Activated naive CD8-positive, alpha-beta T cell treated with anti-CD3 and anti-CD28 coated beads for 36 hours (primary cell): ENCODE data around the gene RAD9A. TPM values are rescaled to one million over a fixed set of nuclear protein-coding genes. Genes with fewer than 3 reads are reported as not detected.

Experiments
- DNase-seq: peaks from one replicate; pipeline ENCODE4 v3.0.0; 2021
- H3K27ac Mint-ChIP-seq: one replicate; pipeline ENCODE4 v1.8.0; 2022; ENCODE audit warnings: mild to moderate bottlenecking, moderate library complexity, mixed read lengths
- H3K27me3 Mint-ChIP-seq: one replicate; pipeline ENCODE4 v1.8.0; 2022; ENCODE audit warnings: mild to moderate bottlenecking, mixed read lengths
- H3K36me3 Mint-ChIP-seq: one replicate; pipeline ENCODE4 v1.8.0; 2021; ENCODE audit warnings: mild to moderate bottlenecking, mixed read lengths
- H3K4me1 Mint-ChIP-seq: one replicate; pipeline ENCODE4 v1.8.0; 2021; ENCODE audit warnings: mixed read lengths
- H3K4me3 Mint-ChIP-seq: one replicate; pipeline ENCODE4 v1.8.0; 2022; ENCODE audit warnings: mild to moderate bottlenecking, moderate library complexity, mixed read lengths
- H3K9me3 Mint-ChIP-seq: one replicate; pipeline ENCODE4 v1.8.0; 2022; ENCODE audit warnings: mixed read lengths
- total RNA-seq, 2 experiments: library from RNA; stranded (reverse); gene quantifications; one replicate each; pipeline ENCODE4 v1.2.3, GENCODE V29; 2021

RAD9A gene
- total RNA-seq, 2 experiments from 2014 or later, result 31.2 to 33.7 TPM

- Mint-ChIP-seq H3K27ac (peak overlapping the region; percentile 93), H3K36me3 (peaks cover 45% of the 10 kb centered on the region), H3K27me3 (no peaks in the 10 kb centered on the region), H3K4me3 (peak overlapping the region; percentile 91), H3K9me3 (no peaks in the 10 kb centered on the region), H3K4me1 (peaks cover 41% of the 10 kb centered on the region)
- no peak for DNase-seq
These were observed 46.0 kb downstream of the RAD9A start for GRCh38 chr11:67437809-67438157.

GRCh38 chr11:67438158-67438902 lies 46.5 kb downstream of the RAD9A start:
- H3K9me3 Mint-ChIP-seq, result no peaks in the 10 kb centered on the region
- H3K27me3 Mint-ChIP-seq, result no peaks in the 10 kb centered on the region
- DNase-seq, result peak; percentile 92
- peak overlapping the region; percentile 91 for H3K4me3 Mint-ChIP-seq
- H3K27ac Mint-ChIP-seq, result peak overlapping the region; percentile 93
- peaks cover 45% of the 10 kb centered on the region for H3K36me3 Mint-ChIP-seq
- H3K4me1 Mint-ChIP-seq, result peaks cover 39% of the 10 kb centered on the region

GRCh38 chr11:67439321-67440228 lies 47.8 kb downstream of the RAD9A start:
- H3K4me1 Mint-ChIP-seq, result peaks cover 42% of the 10 kb centered on the region

GRCh38 chr11:67440229-67441097 lies 48.7 kb downstream of the RAD9A start:
- H3K27me3 Mint-ChIP-seq, result no peaks in the 10 kb centered on the region
- H3K27ac Mint-ChIP-seq, result peak overlapping the region; percentile 93
- H3K36me3 Mint-ChIP-seq, result peaks cover 38% of the 10 kb centered on the region
- peaks cover 47% of the 10 kb centered on the region for H3K4me1 Mint-ChIP-seq
- DNase-seq, result peak; percentile 18
- H3K9me3 Mint-ChIP-seq, result no peaks in the 10 kb centered on the region
- peak overlapping the region; percentile 91 for H3K4me3 Mint-ChIP-seq

More at GRCh38 chr11:67439321-67440228, 47.8 kb downstream of the RAD9A start:
- Mint-ChIP-seq H3K36me3 (peaks cover 42% of the 10 kb centered on the region), H3K9me3 (no peaks in the 10 kb centered on the region), H3K27me3 (no peaks in the 10 kb centered on the region), H3K4me3 (peak overlapping the region; percentile 91), H3K27ac (peak overlapping the region; percentile 93)
- DNase-seq, result peak; percentile 55

- Mint-ChIP-seq H3K36me3 (peaks cover 33% of the 10 kb centered on the region), H3K9me3 (no peaks in the 10 kb centered on the region), H3K27me3 (no peaks in the 10 kb centered on the region), H3K4me1 (peaks cover 49% of the 10 kb centered on the region), H3K4me3 (peak overlapping the region; percentile 34), H3K27ac (no peak overlapping the region)
- DNase-seq, result no peak
These were observed 49.3 kb downstream of the RAD9A start for GRCh38 chr11:67441098-67441563.

- DNase-seq, result no peak
- Mint-ChIP-seq H3K4me3 (no peak overlapping the region), H3K27me3 (no peaks in the 10 kb centered on the region), H3K4me1 (peaks cover 53% of the 10 kb centered on the region), H3K9me3 (no peaks in the 10 kb centered on the region), H3K27ac (peak overlapping the region; percentile 39), H3K36me3 (peaks cover 27% of the 10 kb centered on the region)
These were observed 50.1 kb downstream of the RAD9A start for GRCh38 chr11:67441731-67442351.

GRCh38 chr11:67442504-67443404 lies 51.0 kb downstream of the RAD9A start:
- DNase-seq, result no peak
- H3K27ac Mint-ChIP-seq, result peak overlapping the region; percentile 85
- peak overlapping the region; percentile 62 for H3K4me3 Mint-ChIP-seq
- no peaks in the 10 kb centered on the region for H3K27me3 Mint-ChIP-seq
- peaks cover 58% of the 10 kb centered on the region for H3K4me1 Mint-ChIP-seq
- H3K9me3 Mint-ChIP-seq, result no peaks in the 10 kb centered on the region
- peaks cover 20% of the 10 kb centered on the region for H3K36me3 Mint-ChIP-seq

- Mint-ChIP-seq H3K4me3 (no peak overlapping the region), H3K36me3 (no peaks in the 10 kb centered on the region), H3K27me3 (no peaks in the 10 kb centered on the region), H3K4me1 (peaks cover 56% of the 10 kb centered on the region), H3K27ac (peak overlapping the region; percentile 50), H3K9me3 (no peaks in the 10 kb centered on the region)
- DNase-seq, result no peak
These were observed 53.7 kb downstream of the RAD9A start for GRCh38 chr11:67445515-67445914.

Other genes with a start within 250 kb of the RAD9A start
- 100 to 1,000 TPM; 211 to 219 TPM for gene GRK2, start 125.5 kb upstream of the RAD9A start, total RNA-seq
- 10 to 100 TPM; 52.0 to 55.7 TPM for gene ANKRD13D, start 102.7 kb upstream of the RAD9A start, total RNA-seq
- gene SSH3, start 88.5 kb upstream of the RAD9A start, total RNA-seq, result 1 to 10 TPM; 4.6 to 4.7 TPM
- 10 to 100 TPM; 28.5 to 28.6 TPM for gene POLD4, start 38.4 kb upstream of the RAD9A start, total RNA-seq
- gene CLCF1, start 18.4 kb upstream of the RAD9A start, total RNA-seq, result under 1 TPM; 0.31 to 0.56 TPM
- 100 to 1,000 TPM; 262 to 269 TPM for gene PPP1CA, start 9.9 kb downstream of the RAD9A start, total RNA-seq
- gene TBC1D10C, start 12.1 kb downstream of the RAD9A start, total RNA-seq, result 100 to 1,000 TPM; 117 to 121 TPM
- gene CARNS1, start 23.7 kb downstream of the RAD9A start, total RNA-seq, result 1 to 10 TPM; 3.1 to 3.7 TPM
- 10 to 100 TPM; 64.9 to 67.7 TPM for gene RPS6KB2, start 36.5 kb downstream of the RAD9A start, total RNA-seq
- 100 to 1,000 TPM; 110 to 117 TPM for gene PTPRCAP, start 45.7 kb downstream of the RAD9A start, total RNA-seq
- gene CORO1B, start 51.5 kb downstream of the RAD9A start, total RNA-seq, result 100 to 1,000 TPM; 293 to 310 TPM
- gene GPR152, start 60.7 kb downstream of the RAD9A start, total RNA-seq, result not detected
- under 1 TPM; 0.27 to 0.28 TPM for gene CABP4, start 63.4 kb downstream of the RAD9A start, total RNA-seq
- gene TMEM134, start 77.3 kb downstream of the RAD9A start, total RNA-seq, result 10 to 100 TPM; 43.7 to 45.8 TPM
- gene AIP, start 91.0 kb downstream of the RAD9A start, total RNA-seq, result 100 to 1,000 TPM; 107 to 112 TPM
- 10 to 100 TPM; 52.7 to 56.4 TPM for gene PITPNM1, start 113.4 kb downstream of the RAD9A start, total RNA-seq
- gene CDK2AP2, start 116.2 kb downstream of the RAD9A start, total RNA-seq, result 10 to 100 TPM; 49.7 to 50.5 TPM
- gene CABP2, start 131.5 kb downstream of the RAD9A start, total RNA-seq, result not detected
- gene GSTP1, start 191.8 kb downstream of the RAD9A start, total RNA-seq, result 100 to 1,000 TPM; 452 to 465 TPM
- gene NDUFV1, start 214.9 kb downstream of the RAD9A start, total RNA-seq, result 100 to 1,000 TPM; 317 to 321 TPM
- gene NUDT8, start 238.0 kb downstream of the RAD9A start, total RNA-seq, result 10 to 100 TPM; 30.2 to 31.0 TPM
- gene TBX10, start 247.8 kb downstream of the RAD9A start, total RNA-seq, result not detected